ENCODE measurements around the gene COL4A2.

DNA sequence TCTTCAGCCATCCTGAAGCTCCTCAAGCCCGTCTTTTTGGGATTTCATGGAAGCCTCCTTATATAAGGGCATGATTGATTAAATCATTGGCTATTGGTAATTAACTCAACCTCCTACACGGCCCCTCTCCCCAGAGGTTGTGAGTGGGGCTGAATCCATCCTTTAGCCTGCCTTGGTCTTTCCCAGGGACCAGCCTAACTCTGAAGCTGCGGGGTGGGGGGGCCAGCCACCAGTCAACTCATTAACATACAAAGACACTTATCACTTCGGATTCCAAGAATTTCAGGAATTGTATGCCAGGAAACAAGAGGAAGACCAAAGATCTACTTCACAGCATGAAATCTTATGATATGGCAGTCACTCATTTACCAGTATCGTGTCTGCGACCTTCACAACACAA lies 10.1 kb upstream of the COL4A2 start:
- TF ChIP-seq, protein P1, sequence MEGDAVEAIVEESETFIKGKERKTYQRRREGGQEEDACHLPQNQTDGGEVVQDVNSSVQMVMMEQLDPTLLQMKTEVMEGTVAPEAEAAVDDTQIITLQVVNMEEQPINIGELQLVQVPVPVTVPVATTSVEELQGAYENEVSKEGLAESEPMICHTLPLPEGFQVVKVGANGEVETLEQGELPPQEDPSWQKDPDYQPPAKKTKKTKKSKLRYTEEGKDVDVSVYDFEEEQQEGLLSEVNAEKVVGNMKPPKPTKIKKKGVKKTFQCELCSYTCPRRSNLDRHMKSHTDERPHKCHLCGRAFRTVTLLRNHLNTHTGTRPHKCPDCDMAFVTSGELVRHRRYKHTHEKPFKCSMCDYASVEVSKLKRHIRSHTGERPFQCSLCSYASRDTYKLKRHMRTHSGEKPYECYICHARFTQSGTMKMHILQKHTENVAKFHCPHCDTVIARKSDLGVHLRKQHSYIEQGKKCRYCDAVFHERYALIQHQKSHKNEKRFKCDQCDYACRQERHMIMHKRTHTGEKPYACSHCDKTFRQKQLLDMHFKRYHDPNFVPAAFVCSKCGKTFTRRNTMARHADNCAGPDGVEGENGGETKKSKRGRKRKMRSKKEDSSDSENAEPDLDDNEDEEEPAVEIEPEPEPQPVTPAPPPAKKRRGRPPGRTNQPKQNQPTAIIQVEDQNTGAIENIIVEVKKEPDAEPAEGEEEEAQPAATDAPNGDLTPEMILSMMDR (tag by site-specific recombination; IDR thresholded peaks at IDR 0.05): no peak
- TF ChIP-seq, protein P2, sequence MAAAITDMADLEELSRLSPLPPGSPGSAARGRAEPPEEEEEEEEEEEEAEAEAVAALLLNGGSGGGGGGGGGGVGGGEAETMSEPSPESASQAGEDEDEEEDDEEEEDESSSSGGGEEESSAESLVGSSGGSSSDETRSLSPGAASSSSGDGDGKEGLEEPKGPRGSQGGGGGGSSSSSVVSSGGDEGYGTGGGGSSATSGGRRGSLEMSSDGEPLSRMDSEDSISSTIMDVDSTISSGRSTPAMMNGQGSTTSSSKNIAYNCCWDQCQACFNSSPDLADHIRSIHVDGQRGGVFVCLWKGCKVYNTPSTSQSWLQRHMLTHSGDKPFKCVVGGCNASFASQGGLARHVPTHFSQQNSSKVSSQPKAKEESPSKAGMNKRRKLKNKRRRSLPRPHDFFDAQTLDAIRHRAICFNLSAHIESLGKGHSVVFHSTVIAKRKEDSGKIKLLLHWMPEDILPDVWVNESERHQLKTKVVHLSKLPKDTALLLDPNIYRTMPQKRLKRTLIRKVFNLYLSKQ (tag by site-specific recombination; IDR thresholded peaks at IDR 0.05; ENCODE audit: borderline replicate concordance): no peak
- no peak for TF ChIP-seq ZNF350 (tag by site-specific recombination; IDR thresholded peaks at IDR 0.05)
